NCI-H187 treated with DMSO at 0.1 percent for 48 hours (cell line): ENCODE measurements around the gene SND1.
A peak's percentile ranks its signal among the peaks of the same experiment; 100 is the strongest.

Experiments
- DNase-seq: peaks from one replicate; lab custom pipeline; 2025; lab: John Stamatoyannopoulos, UW

SND1 gene

GRCh38 chr7:128021366-128021765, 369.4 kb downstream of the SND1 start:
- DNase-seq: no peak

DNA sequence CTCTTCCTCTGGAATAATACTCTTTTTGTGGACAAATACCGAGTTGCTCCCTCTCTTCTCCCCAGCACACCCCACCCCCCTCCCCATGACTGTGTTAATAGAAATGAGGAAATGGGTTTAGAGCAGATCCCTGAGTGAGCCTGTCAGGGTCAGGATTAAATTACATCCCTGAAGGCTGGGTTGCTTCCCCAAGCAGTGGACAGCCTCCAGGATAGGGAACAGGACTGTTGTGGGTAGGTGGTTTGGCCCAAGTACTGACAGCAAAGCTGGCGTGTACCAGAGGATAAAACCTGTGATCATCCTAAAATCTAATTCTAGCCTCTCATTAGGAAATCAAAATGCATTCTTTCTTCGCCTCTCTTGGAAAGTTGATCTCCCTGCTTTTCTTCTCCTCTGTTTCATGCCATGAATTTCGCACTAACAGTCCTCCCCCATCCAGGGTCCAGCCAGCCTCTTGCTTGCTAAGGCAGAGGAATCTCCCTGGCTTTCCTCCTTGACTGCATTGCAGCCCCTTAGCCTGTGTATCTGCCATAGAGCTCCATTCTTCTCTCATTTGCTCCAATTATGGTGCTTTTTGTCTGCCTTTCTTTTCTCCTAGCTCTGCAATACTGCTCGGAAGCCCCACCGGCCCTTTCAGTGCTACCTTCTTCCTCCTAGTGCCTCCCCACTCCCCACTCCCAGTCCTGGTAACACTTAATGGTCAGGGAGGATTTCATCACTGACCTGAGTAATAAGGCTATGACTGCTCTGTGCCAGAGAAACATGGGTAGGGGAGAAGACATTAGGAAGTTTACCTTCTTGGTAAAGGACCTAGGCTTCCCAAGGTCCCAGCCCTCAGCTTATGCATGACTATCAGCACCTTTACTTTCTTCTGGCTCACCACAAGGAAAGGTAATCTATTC, 370.9 kb downstream of the SND1 start:
- no peak for DNase-seq

DNA sequence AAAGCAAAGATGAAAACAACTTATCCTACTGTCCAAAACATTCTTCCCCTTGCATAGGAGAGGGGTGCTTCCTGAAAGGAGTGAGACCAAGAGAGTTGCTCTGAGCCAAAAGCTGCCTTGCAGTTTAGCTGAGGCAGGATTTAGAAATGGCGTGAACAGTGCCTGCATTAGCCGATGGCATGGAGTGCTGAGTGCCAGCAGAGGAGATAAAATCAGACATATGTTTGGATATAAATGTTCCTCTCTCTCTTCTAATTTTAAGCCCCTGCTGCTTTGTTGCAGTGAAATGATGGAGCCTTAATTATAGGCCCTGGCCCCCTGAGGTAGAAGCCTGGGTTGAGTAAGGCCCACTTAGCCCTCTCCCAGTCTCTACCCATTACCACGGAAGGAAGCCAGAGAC, 372.2 kb downstream of the SND1 start:
- DNase-seq: no peak

GRCh38 chr7:128025380-128025779, 373.4 kb downstream of the SND1 start:
- DNase-seq: no peak

- no peak for DNase-seq
These were observed 373.8 kb downstream of the SND1 start for GRCh38 chr7:128025819-128026218.

- no peak for DNase-seq
These were observed 374.6 kb downstream of the SND1 start for GRCh38 chr7:128026551-128026950.

DNA sequence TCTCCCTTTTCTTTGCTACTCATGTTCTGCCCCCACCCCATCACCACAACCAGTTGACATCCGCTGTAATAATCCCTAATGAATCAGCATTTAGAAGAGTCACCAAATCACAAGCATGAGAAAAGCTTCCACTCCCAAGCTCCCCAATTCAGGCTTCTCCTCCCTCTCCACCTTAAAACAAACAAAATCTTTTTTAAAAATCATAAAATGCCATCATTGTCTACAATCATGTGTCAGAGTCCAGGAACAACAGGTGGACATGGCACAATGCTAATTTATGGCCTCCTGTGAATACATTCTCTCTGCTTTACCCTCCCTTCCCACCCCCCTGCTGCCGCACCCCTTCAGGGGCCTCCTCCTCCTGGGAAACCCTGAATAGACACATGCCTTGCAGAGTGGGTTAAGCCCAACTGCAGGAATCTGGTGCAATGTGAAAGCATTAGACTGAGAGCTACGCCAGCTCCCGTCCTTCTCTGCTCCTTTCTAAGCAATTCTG, 375.5 kb downstream of the SND1 start:
- no peak for DNase-seq

DNA sequence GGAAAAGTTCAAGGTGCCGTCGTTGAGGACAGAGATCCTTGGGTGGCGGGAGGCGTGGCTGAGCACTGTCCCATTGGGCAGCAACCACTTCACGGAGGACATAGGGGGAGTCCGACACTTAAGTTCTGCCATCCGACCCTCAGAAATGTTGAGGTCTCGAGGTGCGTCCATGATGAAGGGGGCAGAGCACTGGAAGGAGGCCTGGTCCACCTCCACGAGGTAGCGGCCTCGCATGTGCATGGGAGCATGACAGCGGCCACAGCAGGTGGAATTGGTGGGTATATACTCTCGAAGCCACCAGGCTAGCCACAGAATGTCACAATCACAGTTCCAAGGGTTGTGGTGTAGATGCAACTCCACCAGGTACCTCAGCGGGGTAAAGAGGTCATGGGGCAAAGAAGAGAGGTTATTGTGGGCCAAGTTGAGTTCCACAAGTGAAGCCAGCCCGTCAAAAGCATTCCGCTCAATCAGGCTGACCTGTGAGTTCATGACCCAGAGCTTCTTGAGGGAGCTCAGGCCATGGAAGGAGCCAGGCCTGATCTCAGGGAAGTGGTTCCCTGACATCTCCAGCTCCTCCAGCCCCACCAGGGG, 377.5 kb downstream of the SND1 start:
- DNase-seq: no peak

- no peak for DNase-seq
These were observed 378.3 kb downstream of the SND1 start for GRCh38 chr7:128030263-128030653.

GRCh38 chr7:128030654-128031611, 378.9 kb downstream of the SND1 start, which contains the start of gene LRRC4:
Gene LRRC4 (minus strand): TSS chr7:128031437. CDS start chr7:128030640, 797 bp downstream.
- no peak for DNase-seq

DNA sequence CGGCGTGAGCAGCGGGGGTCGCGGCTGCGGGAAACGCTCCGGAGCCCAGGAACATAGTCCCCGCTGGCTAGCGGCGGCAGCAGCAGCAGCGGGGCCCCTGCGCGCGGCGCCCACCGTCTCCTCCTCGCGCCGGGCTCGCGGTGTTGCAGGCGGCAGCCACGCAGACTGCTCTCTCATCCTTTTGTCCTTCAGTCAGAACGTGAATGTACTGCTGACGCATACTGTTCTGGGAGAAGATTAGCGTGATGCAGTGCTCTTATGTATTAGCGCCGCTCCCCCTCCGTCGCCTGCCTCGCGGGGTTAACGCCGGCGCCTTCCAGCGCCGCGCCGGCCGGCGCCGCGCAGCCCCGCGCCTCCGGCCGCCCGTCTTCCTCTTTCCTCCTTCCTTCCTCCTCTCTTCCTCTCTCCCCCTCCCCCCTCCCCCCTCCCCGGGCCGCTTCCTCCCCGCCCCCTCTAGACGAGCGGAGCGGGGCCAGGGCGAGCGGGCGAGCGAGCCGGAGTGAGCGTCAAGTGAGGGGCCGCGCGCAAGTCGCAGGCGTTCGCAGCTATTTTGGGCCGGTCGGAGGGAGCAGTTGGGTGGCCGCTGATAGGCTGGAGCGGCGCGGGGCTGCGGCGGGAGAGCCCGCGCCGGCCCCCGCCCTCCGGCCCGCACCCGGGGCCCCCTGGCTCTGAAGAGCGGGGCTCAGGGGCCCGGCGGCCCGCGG, 380.1 kb downstream of the SND1 start:
- peak; percentile 26 for DNase-seq

DNA sequence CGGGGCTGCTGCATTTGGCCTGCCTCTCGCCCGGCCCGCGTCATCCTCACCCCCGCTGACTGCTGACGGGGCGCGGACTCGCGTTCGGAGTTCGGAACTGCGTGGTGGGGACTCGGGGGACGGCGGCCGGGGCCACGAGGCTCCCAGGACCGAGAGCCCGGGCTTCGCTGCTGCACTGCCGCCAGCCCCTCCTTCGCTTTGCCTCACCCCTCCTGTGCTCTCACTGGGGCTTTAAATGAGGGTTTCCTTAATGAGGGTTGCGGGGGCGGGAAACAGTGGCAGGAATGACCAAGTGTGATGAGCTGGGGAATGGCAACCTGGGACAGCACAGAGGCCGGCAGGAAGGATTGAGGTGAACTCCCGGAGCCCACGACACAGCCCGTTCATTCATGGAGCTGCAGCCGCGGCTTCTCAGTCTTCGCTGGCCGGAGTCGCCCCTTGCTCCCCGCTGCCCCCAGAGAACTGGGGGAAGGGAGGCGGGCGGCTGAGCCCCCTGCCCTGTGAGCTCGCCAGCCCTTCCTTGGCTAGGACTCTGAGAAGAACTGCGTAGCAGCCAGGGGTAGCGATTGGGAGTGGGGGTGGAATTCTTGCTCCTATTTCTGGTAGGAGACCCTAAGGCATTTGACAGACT, 380.7 kb downstream of the SND1 start:
- no peak for DNase-seq

GRCh38 chr7:128033246-128033645, 381.3 kb downstream of the SND1 start:
- DNase-seq: no peak

GRCh38 chr7:128034825-128035224, 382.8 kb downstream of the SND1 start:
- no peak for DNase-seq

DNA sequence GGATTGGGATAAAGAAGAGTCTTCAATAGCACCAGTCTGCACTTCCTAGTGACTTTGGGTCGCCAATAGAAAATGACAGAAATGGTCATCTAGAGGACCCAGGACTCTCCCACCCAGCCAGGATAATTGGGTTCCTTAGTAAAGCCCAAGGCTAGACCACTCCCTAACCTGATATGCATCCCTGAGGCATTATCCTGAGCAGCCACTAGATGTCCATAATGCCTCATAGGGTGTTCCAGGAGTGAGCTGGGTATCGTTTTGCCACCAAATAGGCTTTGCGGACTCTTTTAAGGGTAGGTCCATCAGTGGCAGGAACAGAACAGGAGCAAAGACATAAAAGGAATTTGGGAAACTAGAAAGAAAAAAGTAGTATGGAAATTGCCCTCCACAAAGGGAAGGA, 383.7 kb downstream of the SND1 start:
- DNase-seq: no peak

DNA sequence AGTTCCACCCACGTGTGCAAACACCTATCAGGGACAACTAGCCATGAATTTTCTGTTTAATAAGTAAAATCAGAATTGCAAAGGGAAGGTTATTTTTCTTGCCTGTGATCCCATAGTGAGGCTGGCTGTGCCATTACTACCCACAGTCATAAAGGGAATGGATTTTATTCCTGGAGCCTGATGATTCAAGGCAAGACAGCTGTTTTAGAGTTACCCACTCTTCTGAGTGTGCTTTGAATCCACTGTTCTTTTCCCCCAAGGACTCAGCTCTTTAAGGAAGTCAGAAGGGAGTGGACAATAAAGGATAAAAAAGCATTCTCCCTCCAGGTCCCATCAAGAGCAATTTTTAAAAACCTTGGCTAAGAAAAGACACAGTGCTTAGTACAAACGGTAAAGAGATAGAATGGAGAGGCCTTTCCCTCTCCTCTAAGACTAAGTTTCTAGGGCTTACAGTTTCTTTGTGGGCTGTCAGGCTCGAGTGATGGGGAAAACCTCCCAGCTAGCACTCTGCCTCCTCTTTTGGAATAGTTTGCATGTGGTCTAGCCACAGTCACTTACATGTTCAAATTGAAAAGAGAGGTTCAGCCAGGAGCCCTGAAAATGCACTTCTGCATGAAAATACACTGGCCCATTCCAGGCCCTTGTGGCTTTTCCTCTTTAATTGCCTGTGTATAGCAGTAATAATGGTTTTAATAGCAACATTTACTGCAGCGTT, 384.4 kb downstream of the SND1 start:
- no peak for DNase-seq

- no peak for DNase-seq
These were observed 385.1 kb downstream of the SND1 start for GRCh38 chr7:128037081-128037480.

- no peak for DNase-seq
These were observed 386.1 kb downstream of the SND1 start for GRCh38 chr7:128037880-128038619.

- DNase-seq: no peak
These were observed 387.6 kb downstream of the SND1 start for GRCh38 chr7:128039544-128039953.

- no peak for DNase-seq
These were observed 388.2 kb downstream of the SND1 start for GRCh38 chr7:128040205-128040604.
